IPS-18a (cell line): ENCODE results near the gene IFITM10.

ENCODE experiments used
- H3K27ac ChIP-seq: one replicate; pipeline ENCODE4 v1.5.1; 2013; ENCODE audit warnings: low read length
- H3K27me3 ChIP-seq: one replicate; pipeline ENCODE4 v1.6.1; 2013; ENCODE audit warnings: mild to moderate bottlenecking, low read length; ENCODE audit not compliant: control insufficient read depth, insufficient read depth
- H3K36me3 ChIP-seq: one replicate; pipeline ENCODE4 v1.6.1; 2013; ENCODE audit warnings: low read depth, low read length; ENCODE audit not compliant: control insufficient read depth
- H3K4me1 ChIP-seq: one replicate; pipeline ENCODE4 v1.6.1; 2013; ENCODE audit warnings: low read depth, low read length; ENCODE audit not compliant: control insufficient read depth
- H3K4me3 ChIP-seq: one replicate; pipeline ENCODE4 v1.5.1; 2013; ENCODE audit warnings: low read length
- H3K9ac ChIP-seq: one replicate; pipeline ENCODE4 v1.6.1; 2013; ENCODE audit warnings: mild to moderate bottlenecking, low read length, moderate library complexity
- H3K9me3 ChIP-seq: one replicate; pipeline ENCODE4 v1.6.1; 2013; ENCODE audit warnings: low read depth, low read length; ENCODE audit not compliant: control insufficient read depth

The IFITM10 gene

GRCh38 chr11:1750481-1750839 is at the start of gene IFITM10:
IFITM10 (minus strand) TSS chr11:1750595; CDS start chr11:1750442, 153 bp downstream.
- Histone ChIP-seq H3K36me3 (no peaks in the 10 kb centered on the region), H3K4me1 (peaks cover 7% of the 10 kb centered on the region), H3K9ac (no peak within 1 kb of the TSS), H3K4me3 (peak within 1 kb of the TSS; percentile 48), H3K27me3 (peaks cover 34% of the 10 kb centered on the region), H3K9me3 (no peaks in the 10 kb centered on the region), H3K27ac (no peak within 1 kb of the TSS)

GRCh38 chr11:1797391-1798125 is 47.2 kb upstream of the IFITM10 start:
- H3K4me1 ChIP-seq, result no peaks in the 10 kb centered on the region
- no peak overlapping the region for H3K4me3 ChIP-seq
- no peaks in the 10 kb centered on the region for H3K36me3 ChIP-seq
- no peak overlapping the region for H3K27ac ChIP-seq
- no peak overlapping the region for H3K9ac ChIP-seq
- peaks cover 8% of the 10 kb centered on the region for H3K27me3 ChIP-seq
- no peaks in the 10 kb centered on the region for H3K9me3 ChIP-seq

- Histone ChIP-seq H3K4me1 (no peaks in the 10 kb centered on the region), H3K9me3 (no peaks in the 10 kb centered on the region), H3K27ac (no peak overlapping the region), H3K4me3 (no peak overlapping the region), H3K9ac (no peak overlapping the region), H3K36me3 (no peaks in the 10 kb centered on the region), H3K27me3 (peaks cover 8% of the 10 kb centered on the region)
Observed at GRCh38 chr11:1796413-1797011, 46.1 kb upstream of the IFITM10 start.

GRCh38 chr11:1793081-1793480 is 42.7 kb upstream of the IFITM10 start:
- no peak overlapping the region for H3K9ac ChIP-seq
- H3K9me3 ChIP-seq, result no peaks in the 10 kb centered on the region
- no peak overlapping the region for H3K27ac ChIP-seq
- H3K36me3 ChIP-seq, result no peaks in the 10 kb centered on the region
- no peaks in the 10 kb centered on the region for H3K4me1 ChIP-seq
- peaks cover 8% of the 10 kb centered on the region for H3K27me3 ChIP-seq
- no peak overlapping the region for H3K4me3 ChIP-seq

- Histone ChIP-seq H3K4me1 (no peaks in the 10 kb centered on the region), H3K9me3 (no peaks in the 10 kb centered on the region), H3K27me3 (peaks cover 8% of the 10 kb centered on the region), H3K36me3 (no peaks in the 10 kb centered on the region), H3K27ac (no peak overlapping the region), H3K9ac (no peak overlapping the region), H3K4me3 (no peak overlapping the region)
Observed at GRCh38 chr11:1792461-1792860, 42.1 kb upstream of the IFITM10 start.

GRCh38 chr11:1791912-1792311 is 41.5 kb upstream of the IFITM10 start:
- Histone ChIP-seq H3K4me3 (no peak overlapping the region), H3K36me3 (no peaks in the 10 kb centered on the region), H3K9ac (no peak overlapping the region), H3K27me3 (peaks cover 8% of the 10 kb centered on the region), H3K4me1 (no peaks in the 10 kb centered on the region), H3K9me3 (no peaks in the 10 kb centered on the region), H3K27ac (no peak overlapping the region)

- no peak overlapping the region for H3K9ac ChIP-seq
- no peaks in the 10 kb centered on the region for H3K27me3 ChIP-seq
- H3K9me3 ChIP-seq, result no peaks in the 10 kb centered on the region
- no peaks in the 10 kb centered on the region for H3K4me1 ChIP-seq
- H3K27ac ChIP-seq, result no peak overlapping the region
- H3K36me3 ChIP-seq, result no peaks in the 10 kb centered on the region
- H3K4me3 ChIP-seq, result no peak overlapping the region
Observed at GRCh38 chr11:1786466-1786865, 36.1 kb upstream of the IFITM10 start.

GRCh38 chr11:1785749-1786413 is 35.5 kb upstream of the IFITM10 start:
- Histone ChIP-seq H3K4me3 (no peak overlapping the region), H3K36me3 (no peaks in the 10 kb centered on the region), H3K4me1 (no peaks in the 10 kb centered on the region), H3K27me3 (no peaks in the 10 kb centered on the region), H3K9me3 (no peaks in the 10 kb centered on the region), H3K27ac (no peak overlapping the region), H3K9ac (no peak overlapping the region)

GRCh38 chr11:1784761-1785650 is 34.6 kb upstream of the IFITM10 start:
- Histone ChIP-seq H3K4me3 (no peak overlapping the region), H3K9me3 (no peaks in the 10 kb centered on the region), H3K9ac (no peak overlapping the region), H3K27me3 (no peaks in the 10 kb centered on the region), H3K4me1 (no peaks in the 10 kb centered on the region), H3K27ac (no peak overlapping the region), H3K36me3 (no peaks in the 10 kb centered on the region)

- H3K27me3 ChIP-seq, result no peaks in the 10 kb centered on the region
- no peaks in the 10 kb centered on the region for H3K4me1 ChIP-seq
- no peak overlapping the region for H3K27ac ChIP-seq
- no peaks in the 10 kb centered on the region for H3K36me3 ChIP-seq
- H3K4me3 ChIP-seq, result no peak overlapping the region
- H3K9ac ChIP-seq, result no peak overlapping the region
- H3K9me3 ChIP-seq, result no peaks in the 10 kb centered on the region
Observed at GRCh38 chr11:1783725-1784529, 33.5 kb upstream of the IFITM10 start.
